SK-MEL-5 (cell line): Measurements from ENCODE around the gene MVK. TPM values are rescaled to one million over a fixed set of nuclear protein-coding genes. Genes with fewer than 3 reads are reported as not detected.

Experiments used
- DNase-seq: peaks from one replicate; pipeline ENCODE4 v3.0.0-alpha.2; 2016; ENCODE audit warnings: low read depth, low spot score
- in situ Hi-C: cut with HindIII; loops from 2 replicates; pipeline ENCODE4 v1.10.0; 2016; ENCODE audit warnings: low sequenced_read_pairs, high pct_unique_total_duplicates, low pct_unique_long_range_greater_than_20kb
- total RNA-seq: library from RNA; depleted of rRNA; stranded (reverse); fragments of >200 nt; shearing (Covaris generic); gene quantifications from 2 replicates; pipeline ENCODE4 v1.2.3, GENCODE V29; 2014

Gene MVK
- total RNA-seq, 1 experiment from 2014 or later: 27.2 TPM

DNA sequence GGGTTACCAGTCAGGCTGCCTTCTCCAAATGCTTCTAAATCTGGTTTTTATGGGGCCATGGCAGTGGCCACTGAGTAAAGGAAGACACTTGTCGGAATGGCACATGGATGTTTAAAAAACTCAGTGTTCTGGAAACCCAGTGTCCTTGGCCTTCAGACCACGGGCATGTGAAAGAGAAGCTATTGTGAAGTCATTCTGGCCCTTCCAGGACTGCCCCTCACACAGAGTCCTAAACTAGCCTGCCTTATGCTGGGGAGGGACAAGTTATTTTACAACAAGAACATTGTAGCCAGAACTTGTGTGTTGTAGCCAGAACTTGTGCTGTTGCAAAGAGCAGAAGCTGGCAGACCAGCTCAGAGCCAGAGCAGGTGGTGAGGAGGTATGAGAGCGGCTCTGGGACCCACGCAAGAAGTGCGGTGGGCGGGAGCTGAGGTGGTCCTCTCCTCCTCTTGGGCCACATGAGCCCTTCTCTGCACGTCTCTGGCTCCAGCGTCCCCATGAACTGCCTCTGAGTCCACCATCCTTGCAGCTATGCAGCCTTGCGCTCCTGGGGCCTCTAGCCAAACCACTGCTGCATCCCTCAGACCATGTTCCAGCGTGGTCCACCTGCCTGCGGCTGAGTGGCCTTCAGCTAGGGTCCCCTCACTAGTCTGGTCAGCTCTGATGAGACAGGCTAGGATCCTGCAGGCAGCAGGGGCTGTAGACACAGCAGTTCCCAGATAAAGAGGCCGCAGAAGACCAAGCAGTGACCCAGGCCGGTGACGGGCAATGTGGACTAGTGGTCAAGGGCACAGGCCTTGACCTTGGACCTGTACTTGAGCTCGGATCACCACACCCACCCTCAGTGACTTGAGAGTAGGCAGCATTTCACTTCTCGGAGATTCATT, 32.8 kb upstream of the MVK start:
- DNase-seq: no peak
- in situ Hi-C loops: no loop called here

DNA sequence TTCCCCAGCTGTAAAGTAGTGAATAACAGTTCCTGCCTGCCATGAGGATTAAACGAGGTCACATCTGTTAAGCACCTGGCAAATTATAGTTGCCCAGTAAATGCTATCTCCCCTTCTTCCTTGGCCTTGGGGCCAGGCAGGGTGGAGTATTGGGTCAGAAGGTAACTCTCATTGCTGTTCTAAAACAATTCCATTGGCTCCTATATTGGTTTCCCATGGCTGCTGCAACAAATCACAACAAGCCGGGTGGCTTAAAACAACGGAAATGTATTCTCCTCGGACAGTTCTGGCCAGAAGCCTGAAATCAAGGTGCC, 32.2 kb upstream of the MVK start:
- DNase-seq: no peak
- in situ Hi-C loops: no loop called here

DNA sequence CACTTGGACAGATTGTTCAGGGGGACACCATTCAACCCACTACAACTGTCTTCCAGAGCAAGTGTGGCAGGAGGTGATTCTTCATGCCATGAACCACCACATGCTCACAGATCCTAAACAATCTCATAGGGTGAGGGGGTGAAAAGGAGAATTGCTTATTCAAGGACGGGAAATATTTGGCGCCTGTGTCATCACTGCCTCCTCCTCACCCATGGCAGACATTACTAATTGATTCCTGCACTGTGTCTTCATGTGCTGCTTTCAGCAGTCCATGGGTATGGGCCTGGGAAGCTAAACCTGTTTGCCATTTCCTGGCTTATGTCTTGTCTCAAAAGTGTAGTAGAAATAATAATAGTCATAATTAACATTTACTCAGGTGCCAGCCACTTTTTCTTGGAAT, 31.6 kb upstream of the MVK start:
- DNase-seq: no peak
- in situ Hi-C loops: no loop called here

DNA sequence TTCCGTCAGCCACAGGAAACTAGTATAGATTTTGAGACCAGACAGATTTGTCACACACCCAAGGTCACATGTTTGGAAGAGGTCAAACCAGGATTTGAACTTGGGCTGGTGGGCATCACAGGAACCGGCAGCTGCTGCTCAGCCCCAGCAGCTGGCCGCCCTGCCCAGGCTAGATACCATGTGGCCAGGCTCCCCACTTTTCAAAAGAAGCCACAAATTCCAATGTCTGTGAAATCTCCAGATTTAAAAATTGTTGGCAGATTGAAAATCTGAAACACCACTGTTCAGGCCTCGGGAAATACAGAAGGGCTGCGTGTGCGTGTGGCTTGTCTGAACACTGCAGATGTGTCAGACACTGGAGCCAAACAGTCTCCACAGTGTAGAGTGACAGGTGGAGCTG, 30.7 kb upstream of the MVK start:
- in situ Hi-C loops: no loop called here
- DNase-seq: no peak

DNA sequence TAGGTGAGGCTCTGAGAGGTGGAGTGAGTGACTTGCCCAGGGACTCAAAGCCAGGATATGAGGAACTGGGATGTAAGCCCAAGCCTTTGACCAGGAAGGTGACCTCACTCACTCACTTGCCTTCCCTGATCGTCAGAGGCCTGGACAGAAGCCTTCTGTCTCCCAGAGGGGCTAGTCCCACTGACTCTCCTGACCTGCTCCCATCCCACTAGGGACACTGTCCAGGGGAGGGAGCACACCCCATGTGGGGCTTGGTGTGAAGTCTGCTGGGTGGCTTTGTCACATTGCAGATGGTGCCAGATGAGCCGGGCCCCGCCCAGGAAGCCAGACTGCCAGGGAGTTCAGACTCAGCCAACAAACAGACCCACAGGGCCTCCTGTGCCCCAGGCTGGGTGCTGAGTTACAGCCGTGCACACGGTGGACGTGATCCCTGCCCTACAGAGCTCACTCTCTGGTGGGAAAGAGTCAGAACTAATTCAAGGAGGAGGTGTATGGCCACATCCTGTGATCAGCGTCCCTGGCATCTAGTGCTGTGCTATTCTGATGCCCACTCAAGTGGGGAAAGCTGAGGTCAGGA, 28.6 kb upstream of the MVK start:
- no peak for DNase-seq
- in situ Hi-C loops: no loop called here

DNA sequence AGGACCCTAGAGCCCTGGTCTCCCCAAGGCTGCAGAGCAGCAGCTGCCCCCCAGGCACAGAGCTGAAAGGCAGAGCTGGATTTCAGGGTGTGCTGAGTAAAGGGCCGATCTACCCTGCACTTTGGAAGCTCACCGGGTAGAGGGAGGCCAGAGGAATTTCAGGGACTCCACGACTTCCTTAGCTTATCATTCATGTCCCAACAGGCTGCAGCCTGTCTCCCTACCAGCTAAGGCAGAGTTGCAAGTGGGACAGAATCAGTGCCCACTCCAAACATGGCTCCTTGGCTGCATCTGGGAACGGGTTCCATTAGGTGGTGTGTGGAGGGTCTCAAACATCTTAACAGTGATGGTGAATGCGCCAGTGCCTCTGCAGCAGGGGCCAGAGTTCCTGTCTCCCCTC, 27.8 kb upstream of the MVK start:
- DNase-seq: no peak
- in situ Hi-C loops: no loop called here

DNA sequence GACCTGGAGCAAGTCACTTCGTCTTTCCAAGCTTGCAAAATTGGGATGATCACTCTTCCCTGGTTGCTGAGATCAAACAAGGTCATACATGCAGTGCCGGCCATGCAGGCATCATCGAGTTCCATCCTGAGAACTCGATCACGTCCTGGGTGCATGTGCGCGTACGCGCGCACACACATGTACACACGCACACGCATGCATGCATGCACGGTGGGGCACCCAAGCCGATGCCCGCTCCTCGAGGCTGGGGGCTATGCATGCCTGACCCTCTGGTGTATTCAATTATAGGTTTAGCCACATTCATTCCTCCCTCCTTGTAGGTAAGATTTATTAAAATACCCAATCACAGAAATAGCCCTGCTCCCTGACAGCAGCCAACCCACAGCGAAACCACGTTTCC, 26.3 kb upstream of the MVK start:
- no peak for DNase-seq
- in situ Hi-C loops: no loop called here

DNA sequence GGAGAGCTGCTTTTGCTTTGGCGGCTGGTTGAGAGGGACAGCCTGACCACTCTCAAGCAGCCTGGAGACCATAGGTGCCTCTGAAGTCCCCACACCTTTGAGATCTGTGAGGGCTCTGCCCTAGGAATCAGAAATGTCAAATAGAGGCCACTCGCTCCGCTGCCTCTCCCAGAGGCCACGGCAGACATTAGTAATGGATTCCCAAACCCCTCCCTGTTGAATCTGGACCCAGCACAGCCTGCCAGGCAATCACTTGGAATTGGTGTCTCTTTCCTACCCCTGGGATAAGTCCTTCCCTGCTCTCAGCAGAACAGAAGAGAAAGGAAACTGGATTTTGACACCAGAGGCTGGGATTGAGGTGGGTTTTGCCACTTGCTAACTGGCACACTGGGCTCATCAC, 25.3 kb upstream of the MVK start:
- in situ Hi-C loops: no loop called here
- no peak for DNase-seq

DNA sequence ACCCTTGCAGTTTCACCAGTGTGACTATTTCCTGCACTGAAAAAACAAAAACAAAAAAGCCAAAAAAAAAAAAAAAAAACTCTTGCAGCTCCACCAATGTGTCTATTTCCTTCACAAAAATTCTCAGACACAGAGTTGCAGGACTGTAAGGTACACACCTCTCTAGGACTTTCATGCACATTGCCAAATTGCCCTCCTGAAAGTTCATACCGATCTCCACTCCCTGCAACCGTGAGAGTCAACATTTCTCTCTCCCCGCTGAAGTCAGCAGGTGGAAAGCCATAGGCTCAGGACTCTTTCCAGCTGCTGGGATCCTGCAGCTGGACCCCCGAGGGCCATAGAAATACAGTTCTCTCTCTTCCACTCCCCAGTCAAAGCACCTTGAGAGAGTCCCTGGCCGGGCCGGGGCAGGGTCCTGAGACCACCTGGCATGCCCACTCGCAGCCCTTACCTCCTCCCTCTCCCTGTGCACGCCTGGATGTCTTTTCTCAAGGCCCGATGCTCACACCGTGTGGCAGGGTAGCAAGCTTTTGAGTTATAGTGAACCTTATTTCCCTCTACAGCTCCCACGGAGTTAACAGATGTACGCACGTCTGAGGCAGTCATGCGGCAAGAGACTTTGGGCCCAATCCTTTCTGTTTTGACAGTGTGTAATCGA, 23.9 kb upstream of the MVK start:
- in situ Hi-C loops: no loop called here

DNA sequence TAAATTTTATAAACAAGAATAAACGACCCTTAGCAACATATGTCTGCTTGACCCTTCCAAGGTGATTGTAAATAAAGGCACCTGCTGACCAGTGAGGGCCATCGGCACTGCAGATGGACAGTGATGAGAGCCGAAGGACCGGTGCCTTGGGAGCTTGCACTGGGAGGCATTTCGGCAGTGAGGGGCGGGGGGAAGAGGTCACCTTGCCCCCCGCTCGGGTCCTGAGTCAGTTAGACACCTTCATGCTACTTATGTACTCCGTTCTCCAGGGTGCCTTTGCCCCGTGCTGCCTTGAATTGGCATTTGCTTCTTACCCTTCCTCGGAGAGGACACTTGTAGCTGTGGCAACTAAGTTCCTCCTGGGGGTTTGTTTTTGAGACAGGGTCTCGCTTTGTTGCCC, 23.3 kb upstream of the MVK start:
- in situ Hi-C loops: no loop called here
- no peak for DNase-seq

More for the DNA sequence above, 23.9 kb upstream of the MVK start:
- DNase-seq: no peak

DNA sequence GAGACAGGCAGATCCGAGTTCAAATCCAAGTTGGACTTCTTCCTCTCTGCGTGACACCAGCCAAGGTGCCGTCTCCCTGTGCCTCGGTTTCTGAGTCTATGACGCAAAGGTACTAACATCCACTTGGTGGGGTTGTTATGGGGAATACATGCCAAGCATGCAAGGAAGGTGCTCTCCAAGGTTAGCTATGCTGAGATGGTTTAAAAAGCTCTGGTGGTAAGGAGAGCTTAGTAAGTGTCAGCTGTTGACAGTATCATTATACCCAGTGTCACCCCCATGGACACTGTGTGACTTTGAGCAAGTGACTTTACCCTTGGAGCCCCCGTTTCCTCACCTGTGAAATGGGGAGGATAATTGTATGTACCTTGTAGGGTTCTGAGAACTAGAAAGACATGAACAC, 22.5 kb upstream of the MVK start:
- DNase-seq: no peak
- in situ Hi-C loops: no loop called here

DNA sequence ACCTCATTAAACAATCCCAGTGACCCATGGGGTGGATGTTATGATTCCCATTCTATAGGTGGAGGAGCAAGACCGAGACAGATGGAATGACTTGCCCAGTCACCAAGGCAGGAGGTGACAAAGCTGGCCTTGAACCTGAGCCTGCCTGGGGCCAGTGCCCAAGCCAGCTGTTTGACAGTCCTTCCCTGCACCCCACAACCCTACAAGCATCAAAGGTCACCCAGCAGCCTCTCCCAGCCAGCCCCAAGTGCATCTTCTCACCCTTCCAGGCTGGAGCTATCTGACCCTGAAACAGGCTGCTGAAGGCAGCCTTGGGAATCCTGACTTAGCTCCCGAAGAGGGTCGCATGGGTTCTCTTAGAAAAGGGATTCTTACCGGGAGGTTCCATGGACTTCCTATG, 20.6 kb upstream of the MVK start:
- in situ Hi-C loops: no loop called here

DNA sequence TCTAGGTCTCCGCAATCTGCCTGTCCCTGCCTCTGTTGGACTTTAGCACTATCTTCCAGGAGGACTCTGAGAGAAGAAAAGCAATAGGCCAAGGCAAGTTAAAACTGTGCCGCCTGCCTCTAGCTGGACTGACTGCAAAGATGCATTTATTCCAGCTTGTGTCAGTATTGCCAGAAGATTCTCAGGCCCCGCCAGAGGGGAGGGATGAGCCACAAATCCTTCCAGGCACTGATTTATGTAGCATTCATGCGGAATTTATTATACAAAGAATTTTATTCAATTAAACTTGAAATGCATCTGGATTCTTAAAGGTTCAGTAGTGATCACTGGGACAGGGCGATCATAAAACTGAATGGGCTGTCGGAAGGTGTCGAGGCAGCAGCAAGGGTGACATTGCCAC, 20.1 kb upstream of the MVK start:
- no peak for DNase-seq
- in situ Hi-C loops: no loop called here

More for the DNA sequence above, 20.6 kb upstream of the MVK start:
- no peak for DNase-seq

DNA sequence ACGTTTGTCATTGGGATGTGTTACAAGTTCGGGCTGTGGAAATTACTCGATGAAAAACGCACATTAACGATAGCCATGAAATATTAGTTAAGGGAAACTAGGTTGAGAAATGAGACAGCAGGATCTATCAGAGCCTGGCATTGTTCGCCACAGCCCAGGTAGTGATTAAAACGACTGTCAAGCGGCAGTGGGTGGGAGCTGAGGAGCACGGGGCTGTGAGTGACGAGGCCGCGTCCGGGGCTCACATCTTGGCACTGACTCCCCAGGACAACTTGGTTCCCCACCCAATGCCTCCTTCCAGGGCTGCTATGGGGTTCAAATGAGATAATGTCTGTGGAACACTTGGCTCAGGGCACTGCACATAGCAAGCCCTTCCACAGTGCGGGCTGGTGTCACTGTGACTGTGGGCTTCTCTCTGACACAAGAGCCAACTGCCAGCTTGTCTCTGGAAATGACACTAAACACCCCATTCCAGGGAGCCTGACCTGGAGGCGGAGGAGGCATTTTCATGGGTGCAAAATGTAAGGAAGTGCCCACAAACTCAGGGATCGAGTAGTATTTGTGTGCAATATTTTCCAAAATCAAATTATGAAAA, 19.6 kb upstream of the MVK start:
- DNase-seq: no peak
- in situ Hi-C loops: no loop called here

DNA sequence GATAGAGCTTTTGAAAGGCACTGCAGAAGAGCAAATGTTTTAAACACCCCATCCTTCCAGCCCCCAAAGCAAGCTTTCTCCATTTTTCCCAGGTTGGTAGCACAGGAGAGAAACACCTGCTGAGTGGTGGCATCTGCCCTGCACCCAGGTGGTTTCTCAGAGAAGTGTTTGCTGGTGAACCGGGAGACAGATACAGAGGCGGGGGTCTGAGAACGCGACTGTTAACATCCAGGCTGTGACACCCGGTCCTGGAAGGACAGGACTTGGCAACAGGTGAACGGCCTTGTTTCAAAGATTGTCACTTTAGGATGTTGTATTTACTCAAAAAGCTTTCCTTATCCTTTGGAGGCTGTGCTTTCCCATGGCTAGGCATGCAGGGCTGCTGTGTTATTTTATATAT, 18.8 kb upstream of the MVK start:
- no peak for DNase-seq

DNA sequence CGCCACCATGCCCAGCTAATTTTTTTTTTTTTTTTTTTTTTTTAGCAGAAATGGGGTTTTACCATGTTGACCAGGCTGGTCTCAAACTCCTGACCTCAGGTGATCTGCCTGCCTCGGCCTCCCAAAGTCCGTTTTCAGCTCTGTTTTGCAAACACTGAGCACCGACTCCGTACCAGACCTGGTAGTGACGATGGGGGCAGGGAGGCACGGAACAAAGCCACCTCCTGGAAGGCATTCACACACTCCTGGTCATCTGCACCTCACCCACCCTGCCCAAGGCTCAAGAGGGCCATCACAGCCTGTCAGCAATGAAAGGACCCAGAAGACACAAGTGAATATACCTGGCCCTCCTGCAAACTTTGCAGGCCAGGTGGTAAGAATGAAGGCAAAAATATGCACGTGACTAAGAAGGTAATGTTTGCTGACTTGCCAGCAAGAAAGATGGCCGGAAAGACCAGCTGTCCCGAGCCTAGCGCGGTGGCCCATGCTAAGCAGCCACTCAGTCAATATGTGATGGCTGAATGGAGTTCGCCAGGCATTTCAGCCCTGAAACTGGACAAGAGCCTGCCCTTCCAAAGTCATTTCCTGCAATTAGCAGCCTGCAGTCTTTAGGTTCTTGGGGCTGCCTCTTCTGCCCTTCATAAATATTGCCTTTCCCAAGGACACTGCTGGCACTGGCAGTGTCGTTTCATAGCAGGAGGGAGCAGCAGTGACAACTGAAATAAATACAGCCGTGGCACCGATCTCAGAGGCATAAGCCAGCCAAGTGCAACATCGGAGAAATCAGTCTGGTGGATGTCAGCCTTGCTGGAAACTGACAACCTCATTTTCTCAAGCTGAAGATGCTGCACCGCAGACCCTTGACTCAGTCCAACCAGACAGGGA, 17.9 kb upstream of the MVK start:
- DNase-seq: no peak
- in situ Hi-C loops: no loop called here

More for the DNA sequence above, 18.8 kb upstream of the MVK start:
- in situ Hi-C loops: no loop called here

DNA sequence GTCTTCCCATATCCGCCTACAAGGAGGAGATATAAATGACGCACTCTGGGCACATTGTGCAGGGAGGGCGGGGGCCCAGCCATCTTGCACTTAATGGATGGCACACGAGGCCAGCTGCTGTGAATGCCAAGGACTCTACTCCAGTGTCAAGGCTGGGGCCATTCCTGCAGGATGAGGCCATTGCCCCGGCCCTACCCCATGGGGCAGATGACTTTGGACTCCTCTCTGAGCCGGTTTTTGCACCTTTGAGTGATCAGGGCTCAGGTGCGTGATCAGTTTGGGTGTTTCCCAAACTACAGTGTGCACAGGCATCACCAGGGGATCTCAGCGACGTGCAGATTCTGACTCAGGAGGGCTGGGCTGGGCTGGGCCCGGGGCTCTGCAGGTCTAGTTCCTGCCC, 16.4 kb upstream of the MVK start:
- DNase-seq: no peak
- in situ Hi-C loops: no loop called here

DNA sequence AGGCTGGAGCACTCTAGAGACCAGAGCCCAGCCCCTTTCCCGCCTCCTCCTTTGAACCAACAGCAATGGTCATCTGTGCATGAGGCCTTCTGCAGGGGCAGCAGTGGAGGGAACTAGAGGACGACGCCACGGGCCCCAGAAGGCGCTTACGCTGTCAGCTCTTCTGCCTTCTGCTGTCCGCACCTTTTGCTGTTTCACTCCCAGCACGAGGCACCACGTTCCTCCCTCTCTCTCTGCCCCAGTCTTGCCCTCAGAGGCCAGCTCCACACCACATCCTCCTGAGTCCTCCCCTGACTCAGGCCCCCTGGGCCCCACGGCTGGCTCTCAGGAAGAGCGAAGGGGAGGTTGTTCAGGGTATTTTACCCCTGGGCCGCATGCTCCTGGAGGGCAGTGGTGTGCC, 15.8 kb upstream of the MVK start:
- DNase-seq: no peak
- in situ Hi-C loops: no loop called here
